NK-92 (cell line): Measurements from ENCODE around the gene DUS2.
"Not testable (repeated sequence)": the region's sequence is repeated elsewhere in the genome, so short reads cannot be mapped to it uniquely, and the experiment has no call there.

Experiments
- DNase-seq: peaks from one replicate; lab custom pipeline; 2025; ENCODE audit not compliant: unreplicated experiment; lab: John Stamatoyannopoulos, UW

DUS2 gene

DNA sequence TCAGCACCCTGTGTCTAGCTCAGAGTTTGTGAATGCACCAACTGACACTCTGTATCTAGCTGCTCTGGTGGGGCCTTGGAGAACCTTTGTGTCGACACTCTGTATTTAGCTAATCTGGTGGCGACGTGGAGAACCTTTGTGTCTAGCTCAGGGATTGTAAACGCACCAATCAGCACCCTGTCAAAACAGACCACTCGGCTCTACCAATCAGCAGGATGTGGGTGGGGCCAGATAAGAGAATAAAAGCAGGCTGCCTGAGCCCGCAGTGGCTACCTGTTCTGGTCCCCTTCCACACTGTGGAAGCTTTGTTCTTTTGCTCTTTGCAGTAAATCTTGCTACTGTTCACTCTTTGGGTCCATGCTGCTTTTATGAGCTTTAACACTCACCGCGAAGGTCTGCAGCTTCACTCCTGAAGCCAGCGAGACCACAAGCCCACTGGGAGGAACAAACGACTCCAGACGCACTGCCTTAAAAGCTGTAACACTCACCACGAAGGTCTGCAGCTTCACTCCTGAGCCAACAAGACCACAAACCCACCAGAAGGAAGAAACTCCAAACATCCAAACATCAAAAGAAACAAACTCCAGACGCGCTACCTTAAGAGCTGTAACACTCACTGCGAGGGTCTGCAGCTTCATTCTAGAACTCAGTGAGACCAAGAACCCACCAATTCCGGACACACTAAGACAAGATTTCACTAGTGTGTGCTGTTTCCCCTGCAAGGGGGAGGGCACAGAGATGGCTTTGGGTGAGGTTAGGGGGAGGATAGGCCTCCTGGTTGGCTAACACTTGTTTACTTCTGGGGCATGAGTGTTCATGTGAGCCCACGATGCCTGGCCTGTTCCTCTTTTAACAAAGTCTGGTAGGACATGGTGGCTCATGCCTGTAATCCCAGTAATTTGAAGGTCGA is 24.1 kb upstream of the DUS2 start, which contains the start of gene DPEP2:
Gene DPEP2, minus strand, starts transcription at position 706 of the 910 bp plus-strand sequence. CDS start 6,272 bp downstream, outside the sequence.
- DNase-seq = not testable (repeated sequence)

DNA sequence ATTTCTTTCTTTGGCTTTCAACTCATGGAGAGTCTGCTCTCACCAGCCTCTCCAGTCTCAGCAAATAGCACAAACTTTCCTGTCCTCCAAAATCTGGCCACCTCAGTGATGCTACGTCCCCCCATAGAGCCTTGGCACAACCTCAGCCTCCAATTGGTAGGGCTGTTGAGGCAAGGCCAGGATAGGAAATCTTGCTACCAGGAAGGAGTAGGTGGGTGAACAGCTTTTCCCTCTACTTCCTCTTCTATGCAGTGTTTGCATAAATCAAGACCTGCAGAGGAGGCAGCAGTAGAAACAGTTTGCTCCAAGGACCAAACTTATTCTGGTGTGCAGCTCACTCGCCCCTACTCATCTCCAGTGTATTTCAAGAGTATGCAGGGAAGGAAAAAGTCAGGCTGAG is 23.1 kb upstream of the DUS2 start:
- DNase-seq = no peak

DNA sequence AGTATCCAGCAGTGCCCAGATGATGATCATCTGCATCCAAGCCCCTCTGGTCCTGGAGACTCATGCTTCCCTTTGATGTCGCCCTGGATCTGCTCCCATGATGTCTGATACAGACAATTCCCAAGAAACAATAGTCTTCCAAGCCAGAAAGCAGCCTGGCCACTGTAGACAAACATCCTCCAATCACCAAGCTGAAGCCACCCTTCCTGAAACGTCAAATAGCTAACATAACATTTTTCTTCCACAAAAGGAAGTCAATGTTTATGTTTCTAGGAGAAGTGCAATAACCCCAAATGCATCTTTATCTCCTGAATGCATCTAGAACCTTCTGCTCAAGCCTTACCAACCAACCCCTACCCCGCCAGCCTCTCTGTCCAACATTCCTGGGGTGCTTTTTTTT is 22.6 kb upstream of the DUS2 start:
- DNase-seq = no peak

DNA sequence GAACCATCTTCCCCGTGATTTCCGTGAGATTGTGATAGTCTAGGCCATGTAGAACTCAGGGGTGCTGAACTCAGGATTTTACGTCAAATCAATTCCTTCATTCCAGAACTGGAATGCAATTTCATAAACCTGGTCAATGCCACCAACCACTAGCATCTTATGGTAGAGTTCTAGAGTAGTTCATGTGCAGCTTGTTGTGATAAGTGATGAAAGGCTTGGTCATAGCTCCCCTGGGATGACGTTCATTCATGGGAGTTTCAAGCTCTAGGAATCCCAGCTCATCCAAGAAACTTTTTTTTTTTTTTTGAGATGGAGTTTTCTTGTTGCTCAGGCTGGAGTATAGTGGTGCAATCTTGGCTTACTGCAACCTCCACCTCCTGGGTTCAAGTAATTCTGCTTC is 20.1 kb upstream of the DUS2 start:
- DNase-seq = no peak

DNA sequence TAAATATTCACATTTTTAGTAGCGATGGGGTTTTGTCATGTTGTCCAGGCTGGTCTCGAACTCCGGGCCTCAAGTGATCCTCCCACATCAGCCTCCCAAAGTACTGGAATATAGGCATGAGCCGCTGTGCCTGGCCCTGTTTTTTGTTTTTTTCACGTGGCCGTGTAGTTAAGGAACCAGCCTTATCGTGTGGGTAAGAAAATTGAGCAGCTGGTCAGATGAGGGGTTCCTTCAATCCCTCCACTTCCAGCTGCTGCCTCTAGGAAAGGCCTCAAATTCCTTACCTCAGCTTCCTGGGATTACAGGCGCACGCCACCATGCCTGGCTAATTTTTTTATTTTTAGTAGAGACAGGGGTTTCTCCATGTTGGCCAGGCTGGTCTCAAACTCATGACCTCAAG is 17.9 kb upstream of the DUS2 start:
- DNase-seq = no peak

DNA sequence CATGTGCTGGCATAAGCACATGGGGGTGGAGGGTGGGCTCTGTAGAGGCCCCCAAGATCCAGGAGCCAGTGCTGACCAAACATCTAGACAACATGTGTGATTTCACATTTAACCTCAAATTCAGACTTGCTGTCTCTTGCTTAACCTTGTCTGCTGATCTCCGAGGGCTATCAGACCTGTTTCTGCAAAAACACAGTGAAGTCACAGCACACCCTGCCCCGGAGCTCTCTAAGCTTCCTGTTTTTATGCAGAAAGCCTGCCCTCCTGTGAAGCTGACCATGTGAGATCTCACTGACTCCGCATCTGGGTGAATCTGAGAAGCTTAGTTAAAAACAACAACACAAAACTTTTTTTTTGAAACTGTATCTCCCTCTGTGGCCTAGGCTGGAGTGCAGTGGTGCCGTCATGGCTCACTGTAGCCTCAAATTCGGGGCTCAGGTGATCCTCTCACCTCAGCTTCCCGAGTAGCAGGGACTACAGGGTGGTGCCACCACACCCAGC is 17.2 kb upstream of the DUS2 start:
- no peak for DNase-seq

DNA sequence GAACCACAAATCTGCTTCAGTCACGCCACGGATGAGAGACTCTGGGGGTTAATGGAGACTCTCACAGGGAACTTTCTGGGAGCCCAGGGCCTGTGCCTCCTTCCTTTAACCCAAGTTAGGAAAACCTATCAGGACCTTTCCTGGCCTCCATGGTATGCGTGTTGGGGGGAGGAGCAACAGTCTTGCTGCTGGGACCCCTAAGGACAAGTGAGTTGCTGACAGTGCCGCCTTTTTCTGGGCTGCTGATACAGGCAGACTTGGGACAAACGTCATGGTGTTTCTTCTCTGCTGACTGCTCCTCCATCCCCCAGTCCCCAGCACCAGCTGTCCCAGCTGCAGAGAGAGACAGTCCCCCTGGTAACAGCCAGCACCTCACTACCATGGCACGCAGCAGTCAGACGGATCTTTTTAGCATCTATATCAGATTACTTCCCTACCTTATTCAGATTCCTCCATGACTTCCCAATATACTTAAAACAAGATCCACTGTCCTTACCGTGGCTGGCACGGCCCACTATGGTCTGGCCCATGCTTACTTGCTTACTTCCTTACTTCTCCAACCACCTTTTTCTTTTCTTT is 13.8 kb upstream of the DUS2 start:
- no peak for DNase-seq

DNA sequence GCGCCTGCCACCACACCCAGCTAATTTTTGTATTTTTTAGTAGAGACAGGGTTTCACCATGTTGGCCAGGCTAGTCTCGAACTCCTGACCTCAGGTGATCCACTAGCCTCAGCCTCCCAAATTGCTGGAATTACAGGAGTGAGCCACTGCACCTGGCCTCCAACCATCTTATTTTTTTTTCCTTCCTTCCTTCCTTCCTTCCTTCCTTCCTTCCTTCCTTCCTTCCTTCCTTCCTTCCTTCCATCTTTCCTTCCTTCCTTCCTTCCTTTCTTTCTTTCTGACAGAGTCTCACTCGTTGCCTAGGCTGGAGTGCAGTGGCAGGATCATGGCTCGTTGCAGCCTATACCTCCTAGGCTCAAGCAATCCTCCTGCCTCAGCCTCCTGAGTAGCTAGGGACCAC is 13.2 kb upstream of the DUS2 start:
- not testable (repeated sequence) for DNase-seq

DNA sequence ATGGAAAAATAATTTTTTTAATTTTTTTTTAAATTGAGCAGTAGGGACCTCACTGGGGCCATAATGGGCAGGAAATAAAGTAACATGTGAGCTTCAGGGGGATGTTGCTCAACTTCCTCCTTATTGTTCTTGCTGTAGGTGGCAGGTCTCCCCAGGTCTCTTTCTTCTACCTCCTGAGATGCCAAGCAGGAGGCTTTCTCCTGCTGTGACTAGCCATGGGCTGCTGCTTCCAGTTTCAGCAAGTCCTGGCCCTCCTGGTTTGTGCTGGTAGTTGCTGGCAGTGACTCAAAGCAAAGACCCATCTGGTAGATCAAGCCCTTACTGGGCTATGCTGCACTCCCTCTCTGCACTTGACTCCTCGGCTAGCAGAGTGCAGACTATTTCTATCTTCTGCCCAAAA is 9.6 kb upstream of the DUS2 start:
- no peak for DNase-seq

DNA sequence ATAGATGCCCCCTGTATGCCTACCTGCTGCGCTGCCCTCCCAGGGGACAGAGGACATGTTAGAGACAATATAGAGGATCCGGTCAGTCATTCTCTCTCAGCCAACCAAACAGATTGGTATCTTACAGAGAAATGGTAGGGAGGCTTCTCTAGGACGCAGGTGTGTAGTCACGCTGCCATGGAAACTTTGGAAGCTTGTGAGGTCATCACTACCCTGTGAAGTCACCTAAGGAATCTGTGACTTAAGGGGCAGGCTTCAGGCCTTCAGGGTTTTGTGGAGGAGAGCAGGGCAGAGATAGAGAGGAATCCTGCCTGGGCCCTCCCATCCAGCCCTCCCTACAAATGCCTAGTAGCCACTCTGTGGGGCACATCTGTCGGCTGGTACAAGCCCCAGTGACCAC is 7.4 kb upstream of the DUS2 start, which contains the start of gene DPEP2NB:
Gene DPEP2NB, minus strand, starts transcription at position 231 of the 400 bp plus-strand sequence. Its CDS starts 141 bp downstream, at position 90.
- DNase-seq = no peak

DNA sequence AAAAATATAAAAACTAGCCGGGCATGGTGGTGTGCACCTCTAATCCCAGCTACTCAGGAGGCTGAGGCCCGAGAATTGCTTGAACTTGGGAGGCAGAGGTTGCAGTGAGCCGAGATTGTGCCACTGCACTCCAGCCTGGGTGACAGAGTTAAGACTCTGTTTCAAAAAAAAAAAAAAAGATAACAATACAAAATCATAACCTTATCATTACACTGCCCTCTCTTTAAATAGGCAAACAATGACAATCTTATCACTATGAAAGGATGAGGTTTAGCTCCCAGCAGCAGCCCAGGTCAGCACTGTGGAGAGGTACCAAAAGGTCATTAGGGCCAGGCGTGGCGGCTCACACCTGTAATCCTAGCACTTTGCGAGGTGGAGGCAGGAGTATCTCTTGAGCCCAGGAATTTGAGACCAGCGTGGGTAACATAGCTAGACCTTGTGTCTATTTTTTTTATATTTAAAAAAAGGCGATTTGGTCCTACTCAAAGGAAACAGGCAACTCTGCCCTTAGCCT is 3.9 kb upstream of the DUS2 start:
- no peak for DNase-seq

DNA sequence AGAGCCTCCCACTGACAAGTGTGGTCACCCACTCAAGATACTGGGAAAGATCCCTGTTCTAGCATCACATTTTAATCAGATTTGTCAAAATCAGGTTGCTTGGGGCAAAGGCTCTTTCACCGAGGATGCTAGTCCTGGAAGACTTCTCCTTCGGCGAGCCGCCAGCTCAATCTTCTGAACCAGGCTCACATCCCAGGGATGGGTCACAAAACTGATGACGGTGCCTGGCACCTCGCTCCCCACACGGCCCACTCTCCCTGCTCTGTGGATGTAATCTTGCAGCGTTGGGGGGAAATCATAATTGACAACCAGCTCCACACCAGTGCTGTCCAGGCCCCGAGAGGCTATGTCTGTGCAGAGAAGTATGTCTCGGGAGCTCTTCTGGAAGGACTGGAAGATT is 1.6 kb upstream of the DUS2 start:
- no peak for DNase-seq

DNA sequence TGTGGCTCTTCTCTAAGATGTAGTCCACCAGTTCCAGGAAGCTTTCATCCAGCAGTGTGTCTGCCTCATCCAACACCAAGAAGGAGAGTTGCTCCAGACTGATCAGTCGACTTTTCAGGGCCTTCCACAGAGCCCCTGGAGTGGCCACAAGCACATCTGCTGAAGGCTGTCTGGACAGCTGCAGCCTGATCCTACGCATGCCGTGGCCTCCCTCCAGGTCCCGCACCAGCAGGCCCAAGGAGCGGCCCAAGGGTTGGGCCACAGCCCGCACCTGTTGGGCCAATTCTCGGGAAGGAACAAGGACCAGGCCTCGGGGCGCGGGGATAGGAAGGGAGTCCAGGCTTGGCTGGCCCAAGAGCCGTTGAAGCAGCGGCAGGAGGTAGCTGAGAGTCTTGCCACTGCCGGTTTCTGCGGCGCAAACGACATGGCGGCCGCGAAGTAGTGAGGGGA is 781 bp upstream of the DUS2 start:
- no peak for DNase-seq

DNA sequence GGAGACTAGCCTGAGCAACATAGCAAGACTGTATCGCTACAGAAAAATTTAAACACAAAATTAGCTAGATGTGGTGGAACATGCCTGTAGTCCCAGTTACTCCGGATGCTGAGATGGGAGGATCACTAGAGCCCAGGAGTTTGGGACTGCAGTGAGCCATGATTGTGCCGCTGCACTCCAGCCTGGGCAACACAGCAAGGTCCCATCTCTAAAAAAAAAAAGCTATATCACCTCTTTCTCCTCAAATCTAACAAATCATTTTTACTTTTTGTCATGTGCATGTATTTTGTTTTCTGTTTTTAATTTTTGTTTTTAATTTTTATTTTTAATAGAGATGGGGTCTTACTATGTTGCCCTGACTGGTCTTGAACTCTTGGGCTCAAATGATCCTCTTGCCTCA is 5.9 kb downstream of the DUS2 start:
- no peak for DNase-seq

DNA sequence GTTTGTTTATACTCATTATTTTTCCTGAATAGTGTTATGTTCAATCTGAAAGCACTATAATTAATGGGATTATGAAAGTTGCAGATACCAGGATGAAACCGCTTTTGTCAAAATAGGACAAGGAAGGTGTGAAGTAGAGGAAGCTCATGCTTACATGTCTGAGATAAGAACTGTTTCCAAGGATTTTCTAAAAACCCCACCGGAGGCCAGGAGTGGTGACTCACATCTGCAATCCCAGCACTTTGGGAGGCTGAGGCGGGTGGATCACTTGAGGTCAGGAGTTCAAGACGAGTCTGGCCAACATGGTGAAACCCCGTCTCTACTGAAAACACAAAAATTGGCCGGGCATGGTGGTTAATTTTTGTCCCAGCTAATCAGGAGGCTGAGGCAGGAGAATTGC is 7.0 kb downstream of the DUS2 start:
- not testable (repeated sequence) for DNase-seq

DNA sequence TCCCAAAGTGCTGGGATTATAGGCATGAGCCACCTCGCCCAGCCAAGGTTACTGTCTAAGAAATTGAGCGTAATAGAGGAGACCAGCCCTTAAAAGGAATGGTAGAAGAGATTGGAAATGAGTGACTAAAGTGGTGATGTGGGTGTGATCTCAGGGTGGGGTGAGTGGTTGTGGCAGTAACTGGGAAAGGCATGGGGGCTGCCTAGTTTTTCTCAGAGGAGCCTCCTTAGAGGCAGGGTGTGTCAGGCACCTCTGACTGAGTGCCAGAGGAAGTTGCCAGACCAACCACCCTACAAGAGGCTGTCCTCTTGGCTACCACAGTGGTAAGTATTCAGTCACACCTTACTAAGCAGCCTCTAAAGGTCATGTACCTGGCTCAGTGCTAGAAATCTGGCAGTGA is 8.9 kb downstream of the DUS2 start:
- DNase-seq = no peak

DNA sequence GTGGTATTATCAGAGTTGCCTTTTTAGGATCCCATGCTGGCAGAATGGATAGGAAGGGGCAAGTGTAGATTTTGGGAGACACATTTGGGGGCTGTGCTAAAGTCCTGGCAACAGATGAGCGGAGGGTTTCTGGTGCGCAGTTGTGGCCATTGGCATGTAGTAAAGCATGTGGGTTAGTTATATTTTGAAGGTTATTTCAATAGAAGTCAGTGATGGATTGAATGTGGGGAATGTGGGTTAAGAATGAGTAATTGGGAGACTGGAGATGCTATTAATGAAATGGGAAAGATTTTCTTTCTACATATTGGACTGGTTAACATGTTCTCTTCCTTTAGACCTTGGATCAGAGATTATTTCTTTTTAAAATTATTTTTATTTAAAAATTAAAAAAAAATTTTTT is 10.0 kb downstream of the DUS2 start:
- no peak for DNase-seq

DNA sequence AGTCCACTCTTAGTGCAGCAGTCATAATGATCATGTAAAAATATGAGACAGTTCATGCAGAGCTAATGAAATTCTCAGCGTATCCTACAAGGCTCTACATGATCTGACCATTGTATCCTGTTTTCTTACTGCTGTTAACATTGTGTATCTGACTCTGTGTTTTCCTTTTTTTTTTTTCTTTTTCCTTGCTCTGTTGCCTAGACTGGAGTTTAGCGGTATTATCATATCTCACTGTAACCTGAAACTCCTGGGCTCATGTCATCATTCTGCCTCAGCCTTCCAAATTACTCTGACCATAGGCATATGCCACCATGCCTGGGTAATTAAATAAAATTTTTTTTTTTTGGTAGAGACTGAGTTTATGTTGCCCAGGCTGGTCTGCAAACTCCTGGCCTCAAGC is 12.1 kb downstream of the DUS2 start:
- DNase-seq = no peak

DNA sequence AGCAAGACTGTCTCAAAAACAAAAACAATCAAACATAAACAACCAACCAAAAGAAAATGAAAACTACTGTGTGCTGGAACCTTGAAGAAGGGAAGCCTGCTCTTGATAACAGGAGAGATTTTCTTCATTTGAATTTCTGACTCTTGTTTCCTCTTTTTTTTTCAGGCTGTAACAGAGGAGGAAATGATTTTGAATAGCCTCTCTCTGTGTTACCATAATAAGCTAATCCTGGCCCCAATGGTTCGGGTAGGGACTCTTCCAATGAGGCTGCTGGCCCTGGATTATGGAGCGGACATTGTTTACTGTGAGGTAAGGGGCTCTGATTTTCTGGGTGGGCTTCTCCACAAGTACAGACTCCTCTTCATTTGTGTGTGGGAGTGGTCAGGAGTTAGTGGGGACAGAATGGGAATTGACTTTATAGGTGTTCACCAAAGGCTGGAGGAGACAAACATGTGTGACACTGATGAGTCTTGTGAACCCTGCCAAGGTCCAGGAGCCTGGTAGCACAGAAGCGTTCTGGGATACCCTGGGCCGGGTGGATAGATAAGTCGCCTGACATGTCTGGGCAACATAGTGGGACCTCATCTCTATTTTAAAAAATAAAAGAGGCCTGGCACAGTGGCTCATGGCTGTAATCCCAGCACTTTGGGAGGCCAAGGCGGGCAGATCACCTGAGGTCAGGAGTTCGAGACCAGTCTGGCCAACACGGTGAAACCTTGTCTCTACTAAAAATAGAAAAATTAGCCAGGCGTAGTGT is 14.9 kb downstream of the DUS2 start:
- DNase-seq = no peak

DNA sequence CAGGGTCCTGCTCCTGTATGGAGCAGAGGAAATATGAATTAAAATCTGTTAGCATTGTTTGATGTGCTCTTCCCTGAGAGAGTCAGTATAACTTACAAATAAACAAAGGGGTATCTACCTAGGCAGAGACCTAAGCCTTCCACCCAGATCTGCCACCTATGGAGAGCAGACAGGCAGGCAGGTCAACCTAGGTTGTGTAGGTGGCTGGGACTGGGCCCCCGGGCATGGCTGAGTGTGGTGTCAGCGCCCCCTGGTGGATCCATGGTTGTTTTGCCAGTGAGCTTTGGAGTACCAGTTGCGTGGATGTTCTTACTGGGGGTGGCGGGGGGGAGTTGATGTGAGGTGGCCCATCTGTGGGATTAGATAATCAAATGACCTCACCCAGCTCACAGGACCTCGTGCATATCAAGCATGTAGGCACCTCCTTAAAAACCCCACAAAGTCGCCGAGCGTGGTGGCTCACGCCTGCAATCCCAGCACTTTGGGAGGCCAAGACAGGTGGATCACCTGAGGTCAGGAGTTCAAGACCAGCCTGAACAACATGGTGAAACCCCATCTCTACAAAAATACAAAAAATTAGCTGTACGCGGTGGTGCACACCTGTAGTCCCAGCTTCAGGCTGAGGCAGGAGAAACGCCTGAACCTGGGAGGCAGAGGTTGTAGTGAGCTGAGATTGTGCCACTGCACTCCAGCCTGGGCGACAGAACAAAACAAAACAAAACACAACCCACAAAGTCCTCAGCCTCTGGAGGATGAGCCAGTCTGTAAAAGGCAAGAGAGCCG is 17.6 kb downstream of the DUS2 start:
- peak; percentile 24 for DNase-seq
